GM19239 (cell line): Measurements from ENCODE around the gene CDHR4.
"Not testable (repeated sequence)": the region's sequence is repeated elsewhere in the genome, so short reads cannot be mapped to it uniquely, and the experiment has no call there.

Experiments used
- DNase-seq: peaks from one replicate; pipeline ENCODE4 v3.0.0; 2011; ENCODE audit warnings: low spot score; ENCODE audit not compliant: insufficient read length
- FAIRE-seq: peaks from 2 replicates; lab custom pipeline; 2011; peaks lifted over from hg19 to GRCh38; lab: Jason Lieb, UNC

The CDHR4 gene

DNA sequence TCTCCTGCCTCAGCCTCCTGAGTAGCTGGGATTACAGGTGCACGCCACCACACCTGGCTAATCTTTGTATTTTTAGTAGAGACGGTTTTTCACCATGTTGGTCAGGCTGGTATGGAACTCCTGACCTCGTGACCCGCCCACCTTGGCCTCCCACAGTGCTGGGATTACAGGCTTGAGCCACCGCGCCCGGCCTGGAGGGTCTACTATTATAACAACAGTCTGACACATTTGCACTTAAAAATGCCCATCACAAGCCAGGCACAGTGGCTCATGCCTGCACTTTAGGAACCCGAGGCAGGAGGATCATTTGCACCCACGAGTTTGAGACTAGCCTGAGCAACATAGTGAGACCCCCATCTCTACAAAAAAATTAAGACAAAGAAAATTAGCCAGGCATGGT lies 17.4 kb downstream of the CDHR4 start:
- not testable (repeated sequence) for DNase-seq, FAIRE-seq

DNA sequence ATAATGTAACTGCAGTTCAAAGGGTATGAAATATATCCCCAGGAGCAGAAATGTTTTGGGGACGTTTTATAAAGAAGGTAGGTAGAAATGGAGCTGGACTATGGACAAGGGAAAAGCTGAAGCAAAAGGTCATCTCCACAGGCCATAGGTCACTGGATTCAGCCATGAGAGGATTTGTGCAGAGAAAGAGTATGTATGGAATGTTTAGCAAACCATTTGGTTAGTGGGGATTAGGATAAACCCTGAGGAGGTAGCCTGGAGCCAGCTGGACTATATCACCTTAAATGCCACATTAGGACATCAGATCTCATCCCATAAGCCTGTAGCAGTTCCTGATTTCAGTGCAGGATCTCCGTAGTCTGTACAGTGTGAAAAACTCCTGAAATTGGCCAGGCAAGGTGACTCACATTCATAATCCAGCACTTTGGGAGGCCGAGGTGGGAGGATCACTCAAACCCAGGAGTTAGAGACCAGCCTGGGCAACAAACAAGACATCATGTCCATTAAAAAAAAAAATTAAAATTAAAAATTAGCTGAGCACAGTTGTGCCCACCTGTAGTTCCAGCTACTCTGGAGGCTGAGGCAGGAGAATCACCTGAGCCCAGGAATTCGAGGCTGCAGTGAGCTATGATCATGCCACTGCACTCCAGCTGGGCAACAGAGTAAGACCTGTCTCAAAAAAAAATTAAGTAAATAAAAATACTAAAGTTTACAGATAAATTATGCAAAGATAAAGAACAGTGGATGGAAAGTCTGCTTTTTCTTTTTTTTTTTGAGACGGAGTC lies 18.1 kb downstream of the CDHR4 start:
- FAIRE-seq (no peak), DNase-seq (no peak)

DNA sequence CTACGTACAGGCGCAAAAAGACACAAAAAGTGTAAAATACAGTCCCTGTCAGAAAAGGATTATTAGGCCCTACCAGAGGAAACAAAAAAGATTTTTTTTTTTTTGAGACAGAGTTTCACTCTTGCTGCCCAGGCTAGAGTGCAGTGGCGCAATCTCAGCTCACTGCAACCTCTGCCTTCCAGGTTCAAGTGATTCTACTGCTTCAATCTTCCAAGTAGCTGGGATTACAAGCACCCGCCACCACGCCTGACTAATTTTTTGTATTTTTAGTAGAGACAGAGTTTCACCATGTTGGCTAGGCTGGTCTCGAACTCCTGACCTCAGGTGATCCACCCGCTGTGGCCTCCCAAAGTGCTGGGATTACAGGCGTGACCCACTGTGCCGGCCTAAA lies 18.7 kb downstream of the CDHR4 start:
- not testable (repeated sequence) for DNase-seq, FAIRE-seq

GRCh38 chr3:49780080-49780974 lies 19.3 kb downstream of the CDHR4 start:
- no peak for FAIRE-seq
- DNase-seq = no peak

GRCh38 chr3:49779358-49780079 lies 20.2 kb downstream of the CDHR4 start:
- FAIRE-seq (peak; percentile 42), DNase-seq (no peak)

DNA sequence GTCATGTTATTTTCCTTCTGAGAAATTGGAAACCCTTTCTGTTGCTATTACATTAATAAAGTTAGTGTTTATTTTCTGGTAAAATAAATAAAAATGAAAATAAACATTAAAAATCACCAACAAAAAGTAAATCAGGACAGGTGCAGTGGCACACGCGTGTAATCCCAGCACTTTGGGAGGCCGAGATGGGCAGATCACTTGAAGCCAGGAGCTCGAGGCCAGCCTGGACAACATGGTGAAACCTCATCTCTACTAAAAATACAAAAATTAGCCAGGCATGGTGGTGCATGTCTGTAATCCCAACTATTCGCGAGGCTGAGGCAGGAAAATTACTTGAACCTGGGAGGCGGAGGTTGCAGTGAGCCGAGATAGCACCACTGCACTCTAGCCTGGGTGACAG lies 23.6 kb downstream of the CDHR4 start:
- FAIRE-seq, DNase-seq: not testable (repeated sequence)

DNA sequence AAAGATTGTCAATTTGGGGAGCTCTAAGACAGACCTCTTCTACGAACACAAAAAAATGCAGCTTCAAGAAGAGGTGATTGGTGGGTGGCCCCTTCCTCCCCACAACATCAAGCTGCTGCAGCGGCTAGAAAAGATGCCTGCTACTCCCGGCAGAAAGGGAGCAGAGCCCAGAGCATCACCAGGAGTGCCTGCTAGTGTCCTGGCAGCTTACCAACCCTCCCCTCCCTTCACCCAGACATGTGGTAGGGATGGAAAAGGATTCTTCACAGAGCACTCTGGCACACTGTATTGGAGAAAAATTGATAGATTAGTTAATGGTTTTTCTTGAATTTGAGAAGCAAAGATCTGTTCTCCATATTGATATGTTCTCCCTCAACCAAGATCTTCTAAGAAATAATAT lies 24.1 kb downstream of the CDHR4 start:
- FAIRE-seq = no peak
- DNase-seq = no peak

- no peak for FAIRE-seq
- DNase-seq = no peak
Observed at GRCh38 chr3:49772703-49773102, 27.0 kb downstream of the CDHR4 start.

DNA sequence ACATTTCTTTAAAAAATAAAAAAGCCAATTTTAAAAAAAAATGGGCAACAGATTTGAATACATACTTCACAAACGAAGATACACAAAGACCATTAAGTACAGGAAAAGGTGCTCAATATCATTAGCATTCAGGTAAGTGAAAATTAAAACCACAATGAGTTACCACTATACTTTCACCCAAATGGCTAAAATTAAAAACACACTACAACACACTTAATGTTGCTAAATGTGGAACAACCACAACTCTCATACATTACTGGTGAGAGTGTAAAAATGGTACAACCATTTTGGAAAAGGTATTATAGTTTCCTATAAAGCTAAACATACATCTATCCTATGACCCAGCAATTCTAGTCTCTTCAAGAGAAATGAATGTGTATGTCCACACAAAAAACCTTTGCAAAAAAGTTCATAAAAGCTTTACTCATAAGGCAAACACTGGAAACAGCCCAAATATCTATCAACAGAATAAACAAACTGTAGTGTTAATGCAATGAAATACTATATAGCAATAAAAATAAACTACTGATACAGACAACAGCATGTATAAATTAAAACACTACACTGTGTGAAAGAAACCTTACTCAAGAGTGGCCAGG lies 28.2 kb downstream of the CDHR4 start:
- FAIRE-seq = no peak

GRCh38 chr3:49769926-49770325 lies 29.7 kb downstream of the CDHR4 start:
- DNase-seq (no peak), FAIRE-seq (no peak)

More for the DNA sequence above, 28.2 kb downstream of the CDHR4 start:
- DNase-seq = no peak

GRCh38 chr3:49769286-49769915 lies 30.3 kb downstream of the CDHR4 start:
- no peak for FAIRE-seq
- DNase-seq = no peak

DNA sequence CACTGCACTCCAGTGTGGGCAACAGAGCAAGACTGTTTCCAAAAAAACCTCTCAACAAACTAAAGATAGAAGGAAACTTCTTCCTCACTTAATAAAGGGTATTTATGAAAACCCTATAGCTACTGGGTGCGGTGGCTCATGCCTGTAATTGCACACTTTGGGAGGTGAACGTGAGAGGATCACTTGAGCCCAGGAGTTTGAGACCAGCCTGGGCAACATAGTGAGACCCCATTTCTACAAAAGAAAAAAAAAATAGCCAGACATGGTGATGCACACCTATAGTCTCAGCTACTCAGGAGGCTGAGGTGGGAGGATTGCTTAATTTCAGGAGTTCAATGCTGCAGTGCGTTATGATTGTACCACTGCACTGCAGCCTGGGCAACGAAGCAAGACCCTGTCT lies 35.7 kb downstream of the CDHR4 start:
- DNase-seq = no peak
- FAIRE-seq = no peak

DNA sequence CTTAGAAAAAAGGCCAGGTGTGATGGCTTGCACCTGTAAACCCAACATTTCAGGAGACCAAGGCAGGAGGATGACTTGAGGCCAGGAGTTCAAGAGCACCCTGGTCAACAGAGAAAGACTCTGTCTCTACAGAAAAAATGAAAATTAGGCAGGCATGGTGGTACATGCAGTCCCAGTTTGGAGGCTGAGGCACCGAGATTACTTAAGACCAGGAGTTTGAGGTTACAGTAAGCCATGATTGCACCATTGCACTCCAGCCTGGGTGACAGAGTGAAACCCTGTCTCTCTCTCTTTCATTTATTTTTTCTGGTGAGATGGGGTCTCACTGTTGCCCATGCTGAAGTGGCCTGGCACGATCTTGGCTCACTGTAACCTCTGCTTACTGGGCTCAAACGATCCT lies 38.0 kb downstream of the CDHR4 start:
- DNase-seq (no peak), FAIRE-seq (no peak)

GRCh38 chr3:49759226-49759625 lies 40.4 kb downstream of the CDHR4 start:
- DNase-seq = no peak
- FAIRE-seq = no peak

DNA sequence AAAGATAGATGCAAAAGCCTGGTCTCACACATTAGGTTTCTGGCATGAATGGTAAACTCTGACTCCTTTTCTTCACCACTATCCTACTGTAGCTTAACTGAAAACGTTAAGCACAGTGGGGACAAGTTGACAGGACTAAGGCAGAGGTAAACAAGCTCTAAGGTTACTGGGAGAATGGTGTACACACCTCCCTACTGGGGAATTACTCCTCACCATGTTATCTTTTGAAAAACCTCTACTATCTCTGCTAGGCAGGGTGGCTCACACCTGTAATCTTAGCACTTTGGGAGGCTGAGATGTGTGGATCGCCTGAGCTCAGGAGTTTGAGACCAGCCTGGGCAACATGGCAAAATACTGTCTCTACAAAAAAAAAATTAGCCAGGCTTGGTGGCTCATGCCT lies 42.5 kb downstream of the CDHR4 start:
- DNase-seq = no peak

GRCh38 chr3:49756036-49756435 lies 43.6 kb downstream of the CDHR4 start:
- FAIRE-seq (no peak), DNase-seq (no peak)

More for the DNA sequence above, 42.5 kb downstream of the CDHR4 start:
- FAIRE-seq = no peak

DNA sequence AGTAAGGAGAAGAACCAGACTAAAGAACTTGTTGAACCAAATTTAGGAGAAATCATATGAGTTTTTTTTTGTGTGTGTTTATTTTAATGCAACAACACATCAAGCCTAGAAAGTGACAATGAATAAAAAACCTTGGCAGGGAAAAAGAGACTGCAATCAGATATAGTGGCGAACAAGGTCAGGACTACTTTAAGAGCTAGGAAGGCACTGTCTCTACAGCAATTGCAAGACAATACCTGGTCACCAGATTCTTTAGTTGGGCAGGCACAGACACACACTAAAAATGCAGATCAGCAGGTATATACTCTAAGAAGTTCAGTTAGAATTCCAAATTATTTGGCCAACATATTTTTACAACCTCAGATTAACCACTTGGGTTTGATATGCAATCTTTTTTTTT lies 45.1 kb downstream of the CDHR4 start:
- FAIRE-seq (peak; percentile 40), DNase-seq (no peak)

DNA sequence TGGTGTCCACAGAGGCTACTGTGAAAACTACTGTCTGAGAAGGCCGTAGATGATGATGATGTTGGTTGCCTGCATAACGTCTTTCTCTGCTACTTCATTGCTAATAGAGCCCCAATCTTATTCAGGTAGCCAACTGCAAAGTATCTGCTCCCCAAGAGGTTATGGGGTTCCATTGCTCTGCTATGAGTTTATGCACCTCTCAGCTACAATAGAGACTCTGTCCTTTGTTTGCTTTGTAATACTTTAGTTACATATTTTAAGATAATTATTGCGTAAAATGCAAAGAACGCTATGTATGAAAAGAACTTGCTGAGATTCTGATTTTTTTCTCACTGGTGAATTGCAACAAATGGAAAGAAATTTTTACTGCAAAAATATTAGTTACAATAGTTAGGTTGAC lies 48.2 kb downstream of the CDHR4 start:
- DNase-seq (no peak), FAIRE-seq (no peak)

- DNase-seq (no peak), FAIRE-seq (no peak)
Observed at GRCh38 chr3:49750056-49750455, 49.6 kb downstream of the CDHR4 start.

DNA sequence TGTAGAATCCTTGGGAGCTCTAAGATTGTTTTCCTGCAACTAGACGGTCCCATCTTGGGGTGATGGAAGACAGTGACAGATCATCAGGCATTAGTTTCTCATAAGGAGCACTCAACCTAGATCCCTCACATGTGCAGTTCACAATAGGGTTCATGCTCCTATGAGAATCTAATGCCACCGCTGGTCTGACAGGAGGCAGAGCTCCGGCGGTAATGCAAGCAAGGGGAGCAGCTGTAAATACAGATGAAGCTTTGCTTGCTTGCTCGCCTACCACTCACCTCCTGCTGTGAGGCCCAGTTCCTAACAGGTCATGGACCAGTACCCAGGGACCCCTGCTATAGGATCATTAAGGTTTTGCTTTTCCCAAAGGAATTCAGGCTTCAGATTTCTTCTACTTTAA lies 50.8 kb downstream of the CDHR4 start:
- FAIRE-seq, DNase-seq: not testable (repeated sequence)
